HG03354 (cell line): ENCODE data around the gene DCST1.

Experiments used
- ATAC-seq: cut with Tn5 transposase; IDR thresholded peaks from one replicate; pipeline ENCODE4 v1.9.1; 2021; ENCODE audit warnings: mild to moderate bottlenecking; ENCODE audit not compliant: unreplicated experiment, poor library complexity, severe bottlenecking

The DCST1 gene

GRCh38 chr1:155026588-155026987 is 7.0 kb upstream of the DCST1 start:
- no peak for ATAC-seq

DNA sequence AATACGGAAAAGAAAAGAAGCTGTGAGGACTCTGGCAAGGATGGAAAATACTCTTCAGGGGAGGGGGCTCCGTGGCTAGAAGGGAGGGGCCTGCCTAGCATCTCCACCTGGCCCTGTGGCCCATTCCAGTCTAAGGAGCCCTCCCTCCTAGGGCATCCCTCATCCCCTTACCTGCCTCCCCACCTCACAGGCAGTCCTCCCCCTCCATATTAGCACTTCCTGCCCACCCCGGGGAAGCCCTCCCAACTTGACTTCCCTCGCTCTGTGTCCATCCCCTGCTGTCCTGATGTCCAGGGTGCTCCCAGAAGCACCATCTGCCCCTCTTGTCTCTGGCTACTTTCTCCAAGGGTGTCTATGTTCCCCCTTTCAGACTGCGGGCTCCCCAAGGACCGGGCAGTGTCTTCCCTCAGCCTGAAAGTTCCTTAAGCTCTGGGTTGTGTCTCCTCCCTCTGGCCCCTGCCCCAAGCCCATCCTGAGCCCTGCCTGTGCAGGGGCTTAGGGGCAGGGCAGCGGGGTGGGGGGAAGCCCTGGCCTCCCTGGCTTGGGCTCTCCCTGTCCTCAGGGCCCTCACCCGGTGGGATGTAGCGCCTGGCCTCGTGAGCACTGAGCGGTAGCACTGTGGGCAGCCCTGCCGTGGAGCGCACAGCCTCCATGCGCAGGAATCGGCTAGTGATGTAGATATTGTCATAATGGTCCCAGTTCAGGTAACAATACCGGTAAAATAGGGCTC is 3.9 kb upstream of the DCST1 start:
- ATAC-seq: no peak

GRCh38 chr1:155030243-155030795 is 3.3 kb upstream of the DCST1 start:
- no peak for ATAC-seq

GRCh38 chr1:155030899-155031298 is 2.7 kb upstream of the DCST1 start:
- no peak for ATAC-seq

DNA sequence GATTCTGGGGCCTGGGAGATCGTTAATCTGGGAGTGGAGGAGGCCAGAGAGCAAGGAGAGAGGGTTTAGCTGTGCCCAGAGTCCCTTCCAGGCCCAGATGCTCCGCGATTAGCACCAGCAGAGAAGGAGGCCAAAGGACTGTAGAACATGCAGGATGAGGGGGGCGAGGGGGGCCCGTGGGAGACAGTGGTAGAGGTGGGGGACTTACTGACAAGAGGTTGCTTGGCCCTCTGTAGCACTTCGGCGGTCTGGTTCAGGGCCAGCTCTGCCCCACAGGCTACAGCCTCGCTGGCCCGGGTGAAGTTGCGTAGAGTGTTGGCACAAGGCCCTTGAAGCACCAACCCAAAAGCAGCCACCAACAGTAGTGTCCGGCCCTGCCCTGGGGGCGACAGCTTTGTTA is 738 bp upstream of the DCST1 start:
- ATAC-seq: no peak

- ATAC-seq: no peak
Observed at GRCh38 chr1:155034318-155035208, 939 bp downstream of the DCST1 start.

DNA sequence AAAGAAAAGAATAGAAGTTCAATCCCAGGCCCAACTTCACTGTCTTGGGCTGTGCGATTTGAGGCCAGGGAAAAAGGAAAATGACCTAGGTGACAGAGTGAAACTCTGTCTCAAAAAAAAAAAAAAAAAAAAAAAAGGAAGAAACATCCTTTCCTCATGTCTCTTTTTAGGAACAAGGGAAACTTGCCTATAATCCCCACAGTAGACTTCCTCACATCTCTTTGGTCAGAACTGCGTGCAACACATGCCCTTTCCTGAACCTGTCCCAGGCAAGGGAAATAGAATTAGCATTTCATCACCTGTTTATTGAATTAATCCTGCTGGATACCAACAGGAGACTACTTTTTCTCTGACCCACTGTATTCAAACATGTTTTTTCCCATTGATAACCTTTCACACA is 2.3 kb downstream of the DCST1 start:
- ATAC-seq: no peak

GRCh38 chr1:155037043-155037442 is 3.4 kb downstream of the DCST1 start:
- no peak for ATAC-seq

GRCh38 chr1:155037851-155038441 is 4.3 kb downstream of the DCST1 start:
- ATAC-seq: no peak

- ATAC-seq: no peak
Observed at GRCh38 chr1:155038602-155039307, 5.1 kb downstream of the DCST1 start.

GRCh38 chr1:155039308-155039669 is 5.7 kb downstream of the DCST1 start:
- ATAC-seq: no peak

GRCh38 chr1:155040358-155041093 is 6.9 kb downstream of the DCST1 start:
- ATAC-seq: no peak

- ATAC-seq: no peak
Observed at GRCh38 chr1:155042789-155043188, 9.2 kb downstream of the DCST1 start.

DNA sequence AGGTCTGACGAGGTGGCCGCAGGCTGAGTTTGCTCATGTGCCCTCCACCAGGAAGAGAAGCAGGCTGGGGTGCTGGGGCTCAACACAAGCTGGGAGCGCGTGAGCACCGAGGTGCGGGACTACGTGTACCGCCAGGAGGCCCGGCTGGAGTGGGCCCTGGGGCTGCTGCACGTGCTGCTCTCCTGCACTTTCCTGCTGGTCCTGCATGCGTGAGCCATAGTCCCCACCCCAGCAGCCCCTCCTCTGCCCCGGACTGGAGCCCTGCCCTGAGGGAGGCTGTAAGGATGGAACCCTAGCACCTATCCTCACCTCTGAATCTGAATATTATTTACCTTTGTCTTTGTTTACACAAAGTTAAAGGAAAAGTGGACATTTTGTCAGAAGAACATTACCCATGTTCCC is 9.7 kb downstream of the DCST1 start:
- no peak for ATAC-seq

GRCh38 chr1:155043793-155044192 is 10.2 kb downstream of the DCST1 start:
- ATAC-seq: no peak

GRCh38 chr1:155044365-155044764 is 10.7 kb downstream of the DCST1 start:
- ATAC-seq: no peak

DNA sequence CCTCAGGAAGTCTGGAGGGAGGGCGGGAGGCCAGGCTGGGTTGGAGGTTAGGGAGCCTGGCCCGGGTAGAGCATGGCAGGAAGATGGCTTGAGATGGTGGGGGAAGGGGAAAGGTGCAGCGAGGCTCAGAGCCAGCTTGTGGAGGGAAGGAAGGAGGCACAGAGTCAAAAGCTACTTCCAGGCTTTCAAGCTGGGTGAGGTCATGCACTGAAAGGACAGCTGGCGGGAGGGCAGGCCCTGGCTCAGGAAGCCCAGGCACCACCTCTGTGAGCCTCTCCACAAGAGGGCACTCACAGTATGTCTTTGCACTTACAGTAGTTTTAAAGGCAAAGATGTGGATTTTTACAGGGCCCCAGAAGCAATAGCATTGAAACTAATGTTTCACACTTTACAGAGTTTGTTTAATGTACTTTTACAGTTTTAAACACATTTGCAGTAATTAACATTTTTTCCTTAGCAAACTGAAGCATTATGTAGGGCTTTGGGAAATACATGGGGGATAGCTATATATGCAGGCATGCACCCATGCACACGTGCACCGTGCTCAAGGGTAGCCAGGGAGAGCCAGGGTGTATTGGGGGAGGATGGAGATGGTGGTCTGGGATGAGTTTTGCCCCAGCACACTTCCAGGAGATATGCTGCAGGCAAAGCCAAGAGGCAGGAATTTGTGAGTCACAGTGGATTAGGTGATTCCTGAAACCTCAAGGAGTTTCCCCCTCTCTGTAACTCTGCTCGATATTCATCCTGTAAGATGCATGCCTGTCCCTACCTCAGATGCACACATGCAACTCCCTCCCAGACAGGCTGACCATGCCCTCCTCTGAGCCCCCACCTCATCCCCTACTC is 11.4 kb downstream of the DCST1 start:
- ATAC-seq: no peak
